Lower leg skin (tissue), 3 donors: ENCODE results near the gene PGBD5.

Experiments
- CTCF ChIP-seq, 3 donors: fragments of 450-650 bp; IDR thresholded peaks; one replicate each; pipeline ENCODE4 v1.5.1; 2016; ENCODE audit warnings: antibody characterized with exemption in 3 of 3, mild to moderate bottlenecking in 3 of 3, moderate library complexity in 2 of 3
- POLR2A ChIP-seq, 2 donors: fragments of 450-650 bp; IDR thresholded peaks; one replicate each; pipeline ENCODE4 v1.6.1; 2016 to 2017; ENCODE audit warnings: antibody characterized with exemption in 2 of 2, mild to moderate bottlenecking in 1 of 2, moderate library complexity in 1 of 2

- no peak for TF ChIP-seq CTCF (IDR thresholded peaks at IDR 0.05)
- TF ChIP-seq POLR2A (IDR thresholded peaks at IDR 0.05): no peak
These were observed 98.9 kb downstream of the PGBD5 start for GRCh38 chr1:230326971-230327891.
